Adrenal gland (tissue), 5 donors: ENCODE data around the gene GABARAPL1.
"Not testable (repeated sequence)": the region's sequence is repeated elsewhere in the genome, so short reads cannot be mapped to it uniquely, and the experiment has no call there.

Source experiments
- CTCF ChIP-seq, 6 experiments: fragments of 450-650 bp in 4 of 6; fragments of 200-600 bp in 2 of 6; sonication (generic) in 1 of 6; IDR thresholded peaks; 1 replicate in 5 of 6; 2 replicates in 1 of 6; pipeline versions ENCODE4 v1.5.1 to v1.8.0; 2016 to 2021; ENCODE audit warnings: antibody characterized with exemption in 6 of 6, mild to moderate bottlenecking in 2 of 6, moderate library complexity in 1 of 6
- POLR2A ChIP-seq, 2 donors: fragments of 450-650 bp; IDR thresholded peaks; one replicate each; pipeline ENCODE4 v1.6.1; 2017; ENCODE audit warnings: antibody characterized with exemption in 2 of 2, mild to moderate bottlenecking in 2 of 2, moderate library complexity in 1 of 2
- donor health status: DM: no; HTN: no; CAD: no.

GRCh38 chr12:10225426-10225825 lies 12.7 kb downstream of the GABARAPL1 start:
- TF ChIP-seq POLR2A, CTCF (IDR thresholded peaks at IDR 0.05): not testable (repeated sequence)
